GM12873 (cell line): Measurements from ENCODE around the gene KCNMA1.

Experiments
- CTCF ChIP-seq: IDR thresholded peaks from 2 replicates; pipeline ENCODE4 v1.5.1; 2012; ENCODE audit warnings: low read depth, mild to moderate bottlenecking, moderate library complexity, low read length, control low read depth; ENCODE audit not compliant: insufficient read depth; ENCODE audit errors: missing control alignments

The KCNMA1 gene

GRCh38 chr10:77071001-77071511 is 566.6 kb downstream of the KCNMA1 start:
- no peak for TF ChIP-seq CTCF

- no peak for TF ChIP-seq CTCF
Measured at GRCh38 chr10:77070346-77070745, 567.3 kb downstream of the KCNMA1 start.

GRCh38 chr10:77068969-77069368 is 568.6 kb downstream of the KCNMA1 start:
- TF ChIP-seq CTCF: no peak

- TF ChIP-seq CTCF: no peak
Measured at GRCh38 chr10:77068272-77068671, 569.3 kb downstream of the KCNMA1 start.

GRCh38 chr10:77062381-77062780 is 575.2 kb downstream of the KCNMA1 start:
- TF ChIP-seq CTCF: no peak

GRCh38 chr10:77060913-77061312 is 576.7 kb downstream of the KCNMA1 start:
- no peak for TF ChIP-seq CTCF

GRCh38 chr10:77056650-77057049 is 581.0 kb downstream of the KCNMA1 start:
- TF ChIP-seq CTCF: no peak

GRCh38 chr10:77052593-77052992 is 585.0 kb downstream of the KCNMA1 start:
- no peak for TF ChIP-seq CTCF
